Loucy (cell line): Measurements from ENCODE around the gene TRAF4.

Source experiments
- EZH2phosphoT487 ChIP-seq: fragments of 200-600 bp; IDR thresholded peaks from 2 replicates; pipeline ENCODE4 v1.6.1; 2018; ENCODE audit warnings: antibody characterized with exemption, mild to moderate bottlenecking, moderate library complexity, borderline replicate concordance
- TF ChIP-seq, protein P1 (sequence below): fragments of 200-600 bp; sonication (generic); conservative IDR thresholded peaks from 2 replicates; pipeline ENCODE4 v1.5.1; 2014; ENCODE audit warnings: mild to moderate bottlenecking, antibody characterized with exemption, low read length

DNA sequence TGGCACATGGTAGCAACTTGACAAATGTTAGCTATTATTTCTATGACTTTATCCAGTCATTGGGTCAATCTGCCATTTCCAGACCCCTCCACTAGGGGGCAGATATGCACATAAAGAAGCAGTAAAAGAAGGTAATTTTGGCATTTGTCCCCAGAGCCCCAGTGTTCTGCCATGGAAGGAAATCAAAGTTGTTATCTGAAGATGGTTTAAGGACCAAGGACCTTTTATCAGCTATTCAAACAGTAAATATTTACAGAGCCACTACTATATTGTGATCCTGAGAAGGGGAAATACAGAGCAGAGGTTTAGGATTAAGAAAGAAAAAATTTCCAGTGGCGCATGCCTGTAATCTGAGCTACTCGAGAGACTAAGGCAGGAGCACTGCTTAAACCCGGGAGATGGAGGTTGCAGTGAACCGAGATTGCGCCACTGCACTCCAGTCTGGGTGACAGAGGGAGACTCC is 20.0 kb downstream of the TRAF4 start:
- TF ChIP-seq, protein P1, sequence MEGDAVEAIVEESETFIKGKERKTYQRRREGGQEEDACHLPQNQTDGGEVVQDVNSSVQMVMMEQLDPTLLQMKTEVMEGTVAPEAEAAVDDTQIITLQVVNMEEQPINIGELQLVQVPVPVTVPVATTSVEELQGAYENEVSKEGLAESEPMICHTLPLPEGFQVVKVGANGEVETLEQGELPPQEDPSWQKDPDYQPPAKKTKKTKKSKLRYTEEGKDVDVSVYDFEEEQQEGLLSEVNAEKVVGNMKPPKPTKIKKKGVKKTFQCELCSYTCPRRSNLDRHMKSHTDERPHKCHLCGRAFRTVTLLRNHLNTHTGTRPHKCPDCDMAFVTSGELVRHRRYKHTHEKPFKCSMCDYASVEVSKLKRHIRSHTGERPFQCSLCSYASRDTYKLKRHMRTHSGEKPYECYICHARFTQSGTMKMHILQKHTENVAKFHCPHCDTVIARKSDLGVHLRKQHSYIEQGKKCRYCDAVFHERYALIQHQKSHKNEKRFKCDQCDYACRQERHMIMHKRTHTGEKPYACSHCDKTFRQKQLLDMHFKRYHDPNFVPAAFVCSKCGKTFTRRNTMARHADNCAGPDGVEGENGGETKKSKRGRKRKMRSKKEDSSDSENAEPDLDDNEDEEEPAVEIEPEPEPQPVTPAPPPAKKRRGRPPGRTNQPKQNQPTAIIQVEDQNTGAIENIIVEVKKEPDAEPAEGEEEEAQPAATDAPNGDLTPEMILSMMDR: peak; percentile 93
- no peak for TF ChIP-seq EZH2phosphoT487
